Left lung (tissue), 10 donors: ENCODE results near the gene TK1. TPM values are rescaled to one million over a fixed set of nuclear protein-coding genes. Genes with fewer than 3 reads are reported as not detected.
A peak's percentile ranks its signal among the peaks of the same experiment; 100 is the strongest.

Experiments
- ATAC-seq: fragments of 200-7000 bp; cut with Tn5 transposase; one replicate; pipeline ENCODE4 v1.9.1; 2020; ENCODE audit warnings: moderate library complexity
- DNase-seq, 4 donors: peaks; one replicate each; pipeline ENCODE4 v3.0.0-alpha.2; 2013 to 2020
- H3K27ac ChIP-seq, 2 donors: fragments of 200-600 bp; sonication (generic) in 1 of 2; one replicate each; pipeline versions ENCODE4 v1.5.0 to v1.8.0; 2020 to 2021
- H3K27me3 ChIP-seq, 2 donors: fragments of 200-600 bp; sonication (generic) in 1 of 2; one replicate each; pipeline versions ENCODE4 v1.5.0 to v1.8.0; 2020 to 2021
- H3K36me3 ChIP-seq, 2 donors: fragments of 200-600 bp; sonication (generic) in 1 of 2; one replicate each; pipeline versions ENCODE4 v1.5.0 to v1.8.0; 2020 to 2021
- H3K4me1 ChIP-seq, 2 donors: fragments of 200-600 bp; one replicate each; pipeline ENCODE4 v1.8.0; 2021
- H3K4me3 ChIP-seq, 2 donors: fragments of 200-600 bp; sonication (generic) in 1 of 2; one replicate each; pipeline versions ENCODE4 v1.5.0 to v1.8.0; 2020 to 2021; ENCODE audit warnings: mild to moderate bottlenecking in 1 of 2
- H3K9me3 ChIP-seq, 2 donors: fragments of 200-600 bp; sonication (generic) in 1 of 2; one replicate each; pipeline versions ENCODE4 v1.5.0 to v1.8.0; 2020 to 2021
- CTCF ChIP-seq, 2 donors: fragments of 200-600 bp; sonication (generic) in 1 of 2; IDR thresholded peaks; one replicate each; pipeline versions ENCODE4 v1.5.0 to v1.8.0; 2021; ENCODE audit warnings: antibody characterized with exemption in 2 of 2
- intact Hi-C, 2 donors: fragments of 100-400 bp; cut with DNase I; formaldehyde crosslinking; loops; one replicate each; pipeline versions ENCODE4 v1.11.2 to v1.14.2; 2022
- polyA plus RNA-seq, 6 donors: library from polyadenylated mRNA; unstranded; fragments of 120-200 nt; gene quantifications; one replicate each; pipeline ENCODE4 v1.2.1, GENCODE V29; 2013; ENCODE audit not compliant: insufficient read length in 6 of 6
- total RNA-seq, 2 donors: library from RNA; stranded (reverse); fragmentation: NEBNext Ultra II Directional; extraction: Animal tissue kit (Norgen Biotek cat#: 25700); gene quantifications; one replicate each; pipeline ENCODE4 v1.2.1, GENCODE V29; 2021
- donor health status: DM: no; HTN: yes; CAD: no.
- donor health status: DM: no; HTN: no; CAD: no.

The TK1 gene
- total and polyA plus RNA-seq, 8 donors, result 22.5 to 54.9 (median 28.2) TPM

GRCh38 chr17:78168903-78169793, 17.7 kb downstream of the TK1 start:
- peak overlapping the region; percentile 56 to 79 for H3K4me3 ChIP-seq
- H3K27me3 ChIP-seq, result no peaks in the 10 kb centered on the region
- no peak for TF ChIP-seq CTCF (IDR thresholded peaks at IDR 0.05)
- H3K27ac ChIP-seq, result peak overlapping the region; percentile 80 to 81
- DNase-seq (peak in 2 of 4 donors; percentile 65 to 87), ATAC-seq (peak; percentile 42)
- H3K36me3 ChIP-seq, result peaks cover 0 to 31% of the 10 kb centered on the region in 2 donors
- H3K4me1 ChIP-seq, result peaks cover 28 to 58% of the 10 kb centered on the region in 2 donors
- H3K9me3 ChIP-seq, result no peaks in the 10 kb centered on the region
- intact Hi-C loops, result no loop called here

DNA sequence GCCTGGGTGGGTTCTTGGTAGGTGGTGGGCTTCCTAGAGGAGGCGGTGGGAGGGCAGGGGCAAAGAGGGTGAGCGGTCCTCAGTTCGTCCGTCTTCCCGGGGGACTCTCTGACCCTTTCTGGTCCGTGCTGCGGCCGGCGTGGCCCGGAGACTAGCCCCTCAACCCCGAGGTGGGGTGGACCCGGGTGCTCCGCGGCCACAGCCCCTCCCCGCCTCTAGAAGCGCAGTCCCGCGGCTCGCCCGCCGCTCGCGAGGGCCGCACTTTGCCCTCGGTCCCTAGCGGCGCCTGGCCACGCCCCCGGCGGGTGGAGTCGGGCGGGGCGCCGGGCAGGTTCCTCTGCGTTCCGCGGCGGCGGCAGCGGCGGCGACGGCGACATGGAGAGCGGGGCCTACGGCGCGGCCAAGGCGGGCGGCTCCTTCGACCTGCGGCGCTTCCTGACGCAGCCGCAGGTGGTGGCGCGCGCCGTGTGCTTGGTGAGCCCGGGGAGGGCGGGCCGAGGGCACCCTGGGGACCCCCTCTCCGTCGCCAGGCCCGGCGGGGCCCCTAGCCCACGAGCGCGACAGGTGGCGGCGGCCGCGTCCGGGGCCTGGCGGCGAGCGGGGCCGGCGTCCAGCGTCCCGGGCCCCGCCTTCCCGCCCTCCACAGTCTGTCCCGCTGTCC, 18.5 kb downstream of the TK1 start, which contains the start of gene SYNGR2:
Gene SYNGR2, plus strand, starts transcription at position 340 of the 661 bp plus-strand sequence. Its CDS starts 36 bp downstream, at position 376.
- peaks cover 21 to 51% of the 10 kb centered on the region in 2 donors for H3K4me1 ChIP-seq
- H3K36me3 ChIP-seq, result peaks cover 0 to 26% of the 10 kb centered on the region in 2 donors
- DNase-seq (peak in 3 of 4 donors; percentile 73 to 100 (median 88)), ATAC-seq (peak; percentile 79)
- H3K27me3 ChIP-seq, result no peaks in the 10 kb centered on the region
- peak within 1 kb of the TSS; percentile 80 to 81 for H3K27ac ChIP-seq
- no peaks in the 10 kb centered on the region for H3K9me3 ChIP-seq
- no peak for TF ChIP-seq CTCF (IDR thresholded peaks at IDR 0.05)
- peak within 1 kb of the TSS; percentile 56 to 79 for H3K4me3 ChIP-seq
- intact Hi-C loops, result no loop called here

DNA sequence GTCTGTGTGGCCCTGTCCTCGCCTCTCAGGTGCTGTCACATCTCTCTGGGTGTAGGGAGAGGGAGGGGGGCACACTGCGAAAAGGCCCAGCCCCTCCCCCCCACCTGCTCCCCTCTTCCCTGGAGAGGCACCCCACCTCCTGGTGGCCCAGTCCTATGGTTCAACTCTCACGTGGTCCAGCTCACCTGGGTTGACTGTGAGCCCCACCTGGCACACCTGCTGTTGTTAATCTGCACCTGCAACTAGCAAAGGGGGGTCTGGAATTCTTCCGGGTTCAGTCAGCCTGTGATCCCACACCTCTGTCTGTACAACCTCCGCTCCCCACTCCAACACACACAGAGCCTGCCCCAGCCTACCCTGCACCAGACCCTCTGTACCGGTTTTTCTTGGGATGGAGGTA, 20.4 kb downstream of the TK1 start:
- H3K27me3 ChIP-seq, result no peaks in the 10 kb centered on the region
- H3K4me1 ChIP-seq, result peaks cover 6 to 31% of the 10 kb centered on the region in 2 donors
- H3K9me3 ChIP-seq, result no peaks in the 10 kb centered on the region
- H3K36me3 ChIP-seq, result peaks cover 0 to 10% of the 10 kb centered on the region in 2 donors
- ATAC-seq (no peak), DNase-seq (no peak)
- intact Hi-C loops, result no loop called here
- H3K27ac ChIP-seq, result no peak overlapping the region
- no peak overlapping the region for H3K4me3 ChIP-seq
- no peak for TF ChIP-seq CTCF (IDR thresholded peaks at IDR 0.05)

GRCh38 chr17:78164748-78165607, 21.9 kb downstream of the TK1 start:
- ATAC-seq, result no peak
- H3K27ac ChIP-seq, result no peak overlapping the region
- intact Hi-C loops, result no loop called here

More at GRCh38 chr17:78164748-78165607, 21.9 kb downstream of the TK1 start:
- Histone ChIP-seq H3K36me3 (no peaks in the 10 kb centered on the region), H3K27me3 (no peaks in the 10 kb centered on the region), H3K4me1 (peaks cover 6 to 17% of the 10 kb centered on the region in 2 donors), H3K9me3 (no peaks in the 10 kb centered on the region), H3K4me3 (no peak overlapping the region)
- TF ChIP-seq CTCF (IDR thresholded peaks at IDR 0.05), result no peak
- no peak for DNase-seq
